Gastrocnemius medialis (tissue), 4 donors: ENCODE measurements around the gene CCDC68.

Experiments used
- POLR2A ChIP-seq, 2 donors: fragments of 450-650 bp; IDR thresholded peaks; one replicate each; pipeline ENCODE4 v1.6.1; 2017; ENCODE audit warnings: antibody characterized with exemption in 2 of 2, mild to moderate bottlenecking in 2 of 2, moderate library complexity in 2 of 2
- TF ChIP-seq, protein P1 (sequence below), 5 experiments: fragments of 450-650 bp in 3 of 5; fragments of 200-600 bp in 2 of 5; sonication (generic) in 2 of 5; IDR thresholded peaks in 4 of 5; conservative IDR thresholded peaks in 1 of 5; 1 replicate in 4 of 5; 2 replicates in 1 of 5; pipeline ENCODE4 v1.5.1; 2016 to 2019; ENCODE audit warnings: antibody characterized with exemption in 5 of 5, mild to moderate bottlenecking in 3 of 5, moderate library complexity in 3 of 5

DNA sequence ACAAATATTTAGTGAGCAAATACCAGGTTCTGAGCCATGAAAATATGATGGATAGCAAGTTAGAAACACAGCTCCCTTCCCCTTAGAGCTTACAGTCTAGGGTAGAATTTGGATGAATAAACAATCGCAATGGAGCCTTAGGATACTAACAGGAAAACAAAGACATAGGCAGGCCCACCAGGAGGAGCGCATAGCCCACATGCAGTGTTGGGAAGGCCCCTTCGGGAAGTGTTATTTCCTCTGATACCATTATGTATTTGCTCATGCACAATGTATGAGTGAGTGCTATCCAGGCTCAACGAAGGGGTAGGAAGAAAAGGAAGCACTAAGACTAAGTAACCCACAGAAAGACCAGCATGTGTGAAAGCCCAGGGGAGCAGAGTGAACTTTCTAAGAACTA lies 76.9 kb downstream of the CCDC68 start:
- TF ChIP-seq, protein P1, sequence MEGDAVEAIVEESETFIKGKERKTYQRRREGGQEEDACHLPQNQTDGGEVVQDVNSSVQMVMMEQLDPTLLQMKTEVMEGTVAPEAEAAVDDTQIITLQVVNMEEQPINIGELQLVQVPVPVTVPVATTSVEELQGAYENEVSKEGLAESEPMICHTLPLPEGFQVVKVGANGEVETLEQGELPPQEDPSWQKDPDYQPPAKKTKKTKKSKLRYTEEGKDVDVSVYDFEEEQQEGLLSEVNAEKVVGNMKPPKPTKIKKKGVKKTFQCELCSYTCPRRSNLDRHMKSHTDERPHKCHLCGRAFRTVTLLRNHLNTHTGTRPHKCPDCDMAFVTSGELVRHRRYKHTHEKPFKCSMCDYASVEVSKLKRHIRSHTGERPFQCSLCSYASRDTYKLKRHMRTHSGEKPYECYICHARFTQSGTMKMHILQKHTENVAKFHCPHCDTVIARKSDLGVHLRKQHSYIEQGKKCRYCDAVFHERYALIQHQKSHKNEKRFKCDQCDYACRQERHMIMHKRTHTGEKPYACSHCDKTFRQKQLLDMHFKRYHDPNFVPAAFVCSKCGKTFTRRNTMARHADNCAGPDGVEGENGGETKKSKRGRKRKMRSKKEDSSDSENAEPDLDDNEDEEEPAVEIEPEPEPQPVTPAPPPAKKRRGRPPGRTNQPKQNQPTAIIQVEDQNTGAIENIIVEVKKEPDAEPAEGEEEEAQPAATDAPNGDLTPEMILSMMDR (IDR thresholded peaks at IDR 0.05 in 4 of 5, conservative IDR thresholded peaks at IDR 0.05 in 1 of 5), result no peak
- TF ChIP-seq POLR2A (IDR thresholded peaks at IDR 0.05), result no peak
